K562 (cell line): Measurements from ENCODE around the gene ASB17. TPM values are rescaled to one million over a fixed set of nuclear protein-coding genes. Genes with fewer than 3 reads are reported as not detected.

Experiments
- ATAC-seq: fragments of 200-7000 bp; cut with Tn5 transposase; 3 replicates; pipeline ENCODE4 v1.9.1; 2020; ENCODE audit warnings: moderate library complexity
- BruUV-seq: library from RNA; stranded (reverse); fragments of 400-500 nt; replicated peaks from 2 replicates; lab custom pipeline; 2021; lab: Mats Ljungman, UMichigan
- CTCF ChIA-PET: fragments of 300-600 bp; formaldehyde crosslinking; extraction: SDS; loops from one replicate; lab custom pipeline; 2021; ENCODE audit warnings: low intra/inter-chr PET ratio; lab: Yijun Ruan, JAX
- POLR2A ChIA-PET: fragments of 300-600, 350-650 bp; sonication (Branson Sonifier 250); formaldehyde crosslinking; extraction: SDS; loops from one replicate; lab custom pipeline; 2021; ENCODE audit warnings: antibody characterized with exemption, inconsistent platforms; lab: Yijun Ruan, JAX
- DNase-seq, 4 experiments: peaks; one replicate each; pipeline versions ENCODE4 v3.0.0 to v3.0.0-alpha.2; 2011 to 2018; ENCODE audit warnings: low spot score in 3 of 4, mixed read lengths in 3 of 4; ENCODE audit errors: extremely low read depth in 1 of 4
- FAIRE-seq: peaks from 2 replicates; lab custom pipeline; 2011; peaks lifted over from hg19 to GRCh38; lab: Jason Lieb, UNC
- H2AFZ ChIP-seq: 2 replicates; pipeline ENCODE4 v1.6.0; 2011; ENCODE audit warnings: low read depth, low read length, control low read depth, inconsistent platforms
- H3K27ac ChIP-seq: fragments of 200-600 bp; 3 replicates; pipeline ENCODE4 v1.8.0; 2011; ENCODE audit warnings: low read depth, mild to moderate bottlenecking, control low read depth, inconsistent platforms, low read length, moderate library complexity, mixed read lengths; ENCODE audit errors: extremely low read depth
- H3K27me3 ChIP-seq, 2 experiments: fragments of 300-600 bp in 1 of 2; 2 replicates in 1 of 2; 3 replicates in 1 of 2; pipeline versions ENCODE4 v1.6.0 to v1.8.0; 2011; ENCODE audit warnings: inconsistent platforms in 2 of 2, low read length in 2 of 2, mild to moderate bottlenecking in 1 of 2, mixed read lengths in 1 of 2, moderate library complexity in 1 of 2; ENCODE audit not compliant: control insufficient read depth in 2 of 2, insufficient read depth in 2 of 2
- H3K36me3 ChIP-seq: fragments of 300-600 bp; 3 replicates; pipeline ENCODE4 v1.8.0; 2011; ENCODE audit warnings: mild to moderate bottlenecking, low read length, inconsistent platforms; ENCODE audit not compliant: control insufficient read depth, insufficient read depth
- H3K4me1 ChIP-seq, 2 experiments: fragments of 200-600 bp in 1 of 2; replicated peaks in 1 of 2; 2 replicates in 1 of 2; 3 replicates in 1 of 2; pipeline versions ENCODE4 v1.5.1 to v1.8.0; 2011; ENCODE audit warnings: inconsistent platforms in 2 of 2, low read length in 2 of 2, mild to moderate bottlenecking in 1 of 2, mixed read lengths in 1 of 2, moderate library complexity in 1 of 2; ENCODE audit not compliant: control insufficient read depth in 2 of 2, insufficient read depth in 2 of 2
- H3K4me2 ChIP-seq: 2 replicates; pipeline ENCODE4 v1.6.1; 2011; ENCODE audit warnings: low read length, control low read depth, inconsistent platforms, mixed read lengths; ENCODE audit not compliant: insufficient read depth
- H3K4me3 ChIP-seq: fragments of 200-600 bp; sonication (generic), shearing (Covaris generic); 2 replicates; pipeline ENCODE4 v1.5.1; 2016; ENCODE audit warnings: control low read depth, inconsistent platforms
- H3K79me2 ChIP-seq: fragments of 200-600 bp; 3 replicates; pipeline ENCODE4 v1.8.0; 2011; ENCODE audit warnings: low read length, inconsistent platforms; ENCODE audit not compliant: control insufficient read depth, insufficient read depth
- H3K9ac ChIP-seq, 2 experiments: 2 replicates each; pipeline versions ENCODE4 v1.6.0 to v1.6.1; 2011; ENCODE audit warnings: low read depth in 2 of 2, low read length in 2 of 2, control low read depth in 1 of 2, inconsistent platforms in 1 of 2, mild to moderate bottlenecking in 1 of 2, mixed read lengths in 1 of 2; ENCODE audit not compliant: insufficient read depth in 1 of 2
- H3K9me1 ChIP-seq: one replicate; pipeline ENCODE4 v1.6.0; 2011; ENCODE audit warnings: inconsistent platforms, mild to moderate bottlenecking, low read length, moderate library complexity; ENCODE audit not compliant: control insufficient read depth, insufficient read depth
- H3K9me3 ChIP-seq: replicated peaks from 2 replicates; pipeline ENCODE4 v1.5.1; 2011; ENCODE audit warnings: low read depth, low read length, inconsistent platforms; ENCODE audit not compliant: control insufficient read depth, insufficient read depth
- H4K20me1 ChIP-seq: replicated peaks from 2 replicates; pipeline ENCODE4 v1.6.1; 2011; ENCODE audit warnings: low read length, inconsistent platforms, mixed read lengths; ENCODE audit not compliant: control insufficient read depth, insufficient read depth
- ARID1B ChIP-seq: fragments of 450-650 bp; IDR thresholded peaks from 2 replicates; pipeline ENCODE4 v1.6.1; 2016; ENCODE audit warnings: antibody characterized with exemption, mild to moderate bottlenecking, inconsistent platforms
- ARID3B ChIP-seq: fragments of 250-450 bp; sonication (Bioruptor Pico); IDR thresholded peaks from 2 replicates; pipeline ENCODE4 v1.4.0; 2020; ENCODE audit warnings: borderline replicate concordance
- NFIC ChIP-seq: fragments of 450-650 bp; IDR thresholded peaks from 2 replicates; pipeline ENCODE4 v1.6.1; 2017; ENCODE audit warnings: mild to moderate bottlenecking, inconsistent platforms
- SMARCA4 ChIP-seq: fragments of 450-650 bp; IDR thresholded peaks from 2 replicates; pipeline ENCODE4 v1.6.1; 2016
- SMARCA5 ChIP-seq: fragments of 450-650 bp; IDR thresholded peaks from 2 replicates; pipeline ENCODE4 v1.6.1; 2016
- TAL1 ChIP-seq: fragments of 450-650 bp; IDR thresholded peaks from 2 replicates; pipeline ENCODE4 v1.6.1; 2016; ENCODE audit warnings: mild to moderate bottlenecking
- ZNF384 ChIP-seq: IDR thresholded peaks from 2 replicates; pipeline ENCODE4 v1.6.1; 2012; ENCODE audit warnings: low read depth, low read length, improper control_type of control experiment
- WGBS: fragments of 100-300 bp; shearing (Covaris generic); methylation state at CpG from one replicate; pipeline ENCODE4 v1.1.6; 2016; ENCODE audit warnings: low coverage, mixed read lengths; ENCODE audit not compliant: insufficient coverage; ENCODE audit errors: missing lambda C conversion rate; 5-methylcytosine and 5-hydroxymethylcytosine counted together
- in situ Hi-C: fragments of 300-500 bp; cut with MboI; formaldehyde crosslinking; loops from 4 replicates; pipeline ENCODE4 v1.15.0; 2018; ENCODE audit warnings: inconsistent platforms, mixed read lengths
- intact Hi-C: fragments of 100-400 bp; cut with micrococcal nuclease; formaldehyde crosslinking; loops from 2 replicates; pipeline ENCODE4 v1.14.2; 2022
- polyA plus RNA-seq, 8 experiments: library from polyadenylated mRNA; depleted of rRNA in 4 of 8; stranded (reverse) in 5 of 8; unstranded in 3 of 8; fragments of >200 nt; fragmentation: Nextera tagmentation in 2 of 8; fragmentation: Illumina TruSeq in 1 of 8; extraction: Ambion mirVana in 2 of 8; extraction: Trizol in 1 of 8; gene quantifications; 2 replicates each; pipeline versions ENCODE4 v1.2.1 to v1.2.3, GENCODE V29; 2011 to 2014; ENCODE audit warnings: inconsistent platforms in 1 of 8, missing spikeins in 1 of 8
- total RNA-seq, 7 experiments: library from RNA; depleted of rRNA in 6 of 7; stranded (reverse); fragments of >200 nt in 6 of 7; fragmentation: Illumina TruSeq in 2 of 7; extraction: Trizol in 2 of 7; gene quantifications; 2 replicates each; pipeline versions ENCODE4 v1.2.1 to v1.2.3, GENCODE V29; 2011 to 2021; ENCODE audit warnings: low replicate concordance in 1 of 7

ASB17 gene
- total and polyA plus RNA-seq, 9 of the 15 experiments (the other 6 are each of a cell fraction or from before 2014, with no cell fraction given) = not detected

- H3K4me3 ChIP-seq = no peak overlapping the region
Measured at GRCh38 chr1:75980972-75981897, 49.0 kb upstream of the ASB17 start.

GRCh38 chr1:75970631-75971030, 38.4 kb upstream of the ASB17 start:
- no peak for FAIRE-seq
- Histone ChIP-seq H3K9ac (no peak overlapping the region), H3K27ac (no peak overlapping the region), H3K4me1 (no peaks in the 10 kb centered on the region), H3K27me3 (no peaks in the 10 kb centered on the region), H3K9me1 (no peaks in the 10 kb centered on the region), H3K4me2 (no peak overlapping the region), H2AFZ (no peak overlapping the region), H3K36me3 (no peaks in the 10 kb centered on the region), H3K79me2 (no peaks in the 10 kb centered on the region), H4K20me1 (no peaks in the 10 kb centered on the region), H3K9me3 (no peaks in the 10 kb centered on the region), H3K4me3 (no peak overlapping the region)
- POLR2A ChIA-PET = no interaction called here
- DNase-seq = no peak
- in situ Hi-C loops (no loop called here), intact Hi-C loops (no loop called here)
- no TSS peak for BruUV-seq
- TF ChIP-seq SMARCA4 (no peak), SMARCA5 (no peak), ARID3B (CRISPR knock-in tag) (no peak)
- CTCF ChIA-PET = no interaction called here
- ATAC-seq = no peak

More at GRCh38 chr1:75980972-75981897, 49.0 kb upstream of the ASB17 start:
- Histone ChIP-seq H3K9ac (no peak overlapping the region), H3K4me2 (no peak overlapping the region), H2AFZ (no peak overlapping the region), H3K9me3 (no peaks in the 10 kb centered on the region), H3K27me3 (no peaks in the 10 kb centered on the region), H3K36me3 (no peaks in the 10 kb centered on the region), H3K4me1 (no peaks in the 10 kb centered on the region; a peak in 1 of 5 replicates), H4K20me1 (no peaks in the 10 kb centered on the region), H3K9me1 (no peaks in the 10 kb centered on the region), H3K27ac (no peak overlapping the region), H3K79me2 (no peaks in the 10 kb centered on the region)
- ChIA-PET CTCF (no interaction called here), POLR2A (interaction anchor here (1.7 kb wide), 1 partner anchor 12 kb away, joined by 5 read pairs; no protein-coding TSS in a partner anchor)
- in situ Hi-C loops (no loop called here), intact Hi-C loops (no loop called here)
- no TSS peak for BruUV-seq
- no peak for DNase-seq
- no peak for FAIRE-seq
- WGBS = 2% methylated on average over 6 of the region's 6 CpGs
- TF ChIP-seq ZNF384 (no peak), ARID1B (peak; percentile 47), TAL1 (0 out of 2 replicates have a peak, but pooled peaks have one; percentile 9), NFIC (no peak)
- no peak; the same call in 2 of the 3 replicates for ATAC-seq
